NCI-H2171 (cell line): ENCODE measurements around the gene ISYNA1.
A peak's percentile ranks its signal among the peaks of the same experiment; 100 is the strongest.
"Not testable (repeated sequence)": the region's sequence is repeated elsewhere in the genome, so short reads cannot be mapped to it uniquely, and the experiment has no call there.

Experiments
- DNase-seq: peaks from one replicate; lab custom pipeline; 2025; lab: John Stamatoyannopoulos, UW

Gene ISYNA1

GRCh38 chr19:18419195-18419698, 18.7 kb downstream of the ISYNA1 start, which contains the start of gene SSBP4:
Gene SSBP4, plus strand, starts transcription at chr19:18419398. Its CDS starts 251 bp downstream, at chr19:18419649.
- peak; percentile 79 for DNase-seq

- no peak for DNase-seq
Observed at GRCh38 chr19:18418483-18419194, 19.3 kb downstream of the ISYNA1 start.

GRCh38 chr19:18418029-18418482, 19.9 kb downstream of the ISYNA1 start:
- no peak for DNase-seq

GRCh38 chr19:18417250-18418028, 20.5 kb downstream of the ISYNA1 start:
- peak; percentile 54 for DNase-seq

- peak; percentile 89 for DNase-seq
Observed at GRCh38 chr19:18416778-18417249, 21.1 kb downstream of the ISYNA1 start.

- DNase-seq: no peak
Observed at GRCh38 chr19:18415178-18415867, 22.6 kb downstream of the ISYNA1 start.

GRCh38 chr19:18414504-18415177, 23.3 kb downstream of the ISYNA1 start:
- DNase-seq: no peak

GRCh38 chr19:18412610-18413239, 25.2 kb downstream of the ISYNA1 start:
- DNase-seq: no peak

- DNase-seq: no peak
Observed at GRCh38 chr19:18408053-18408476, 29.9 kb downstream of the ISYNA1 start.

- no peak for DNase-seq
Observed at GRCh38 chr19:18406749-18407148, 31.2 kb downstream of the ISYNA1 start.

GRCh38 chr19:18405754-18406153, 32.2 kb downstream of the ISYNA1 start:
- not testable (repeated sequence) for DNase-seq

GRCh38 chr19:18402455-18403248, 35.3 kb downstream of the ISYNA1 start:
- DNase-seq: not testable (repeated sequence)

GRCh38 chr19:18401580-18402112, 36.3 kb downstream of the ISYNA1 start:
- no peak for DNase-seq

- no peak for DNase-seq
Observed at GRCh38 chr19:18399008-18399407, 38.9 kb downstream of the ISYNA1 start.

- DNase-seq: no peak
Observed at GRCh38 chr19:18397242-18398202, 40.4 kb downstream of the ISYNA1 start, which contains the start of gene LRRC25. Gene LRRC25, minus strand, starts transcription at chr19:18397622. Its CDS starts 659 bp downstream, at chr19:18396963.

GRCh38 chr19:18396471-18397241, 41.3 kb downstream of the ISYNA1 start:
- DNase-seq: no peak

- no peak for DNase-seq
Observed at GRCh38 chr19:18393836-18394235, 44.1 kb downstream of the ISYNA1 start.

- DNase-seq: no peak
Observed at GRCh38 chr19:18392926-18393325, 45.0 kb downstream of the ISYNA1 start.
